GM12801 (cell line): Measurements from ENCODE around the gene OXA1L.

Experiments
- CTCF ChIP-seq: IDR thresholded peaks from one replicate; pipeline ENCODE4 v1.5.1; 2011; ENCODE audit warnings: control low read depth; ENCODE audit not compliant: insufficient read length; ENCODE audit errors: extremely low read depth

OXA1L gene

GRCh38 chr14:22764382-22764781 lies 2.1 kb upstream of the OXA1L start:
- TF ChIP-seq CTCF, result no peak

GRCh38 chr14:22767323-22767589 lies 768 bp downstream of the OXA1L start:
- no peak for TF ChIP-seq CTCF

DNA sequence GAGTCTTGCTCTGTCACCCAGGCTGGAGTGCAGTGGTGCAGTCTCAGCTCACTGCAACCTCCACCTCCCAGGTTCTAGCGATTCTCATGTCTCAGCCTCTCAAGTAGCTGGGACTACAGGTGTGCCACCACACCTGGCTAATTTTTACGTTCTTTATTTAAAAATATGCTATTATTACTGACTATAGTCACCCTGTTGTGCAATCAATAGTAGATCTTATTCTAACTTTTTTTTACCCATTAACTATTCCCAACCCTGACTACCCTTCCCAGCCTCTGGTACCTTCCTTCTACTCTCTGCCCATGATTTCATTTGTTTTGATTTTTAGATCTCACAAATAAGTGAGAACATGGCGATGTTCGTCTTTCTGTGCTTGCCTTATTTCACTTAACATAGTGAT lies 2.5 kb downstream of the OXA1L start:
- no peak for TF ChIP-seq CTCF

DNA sequence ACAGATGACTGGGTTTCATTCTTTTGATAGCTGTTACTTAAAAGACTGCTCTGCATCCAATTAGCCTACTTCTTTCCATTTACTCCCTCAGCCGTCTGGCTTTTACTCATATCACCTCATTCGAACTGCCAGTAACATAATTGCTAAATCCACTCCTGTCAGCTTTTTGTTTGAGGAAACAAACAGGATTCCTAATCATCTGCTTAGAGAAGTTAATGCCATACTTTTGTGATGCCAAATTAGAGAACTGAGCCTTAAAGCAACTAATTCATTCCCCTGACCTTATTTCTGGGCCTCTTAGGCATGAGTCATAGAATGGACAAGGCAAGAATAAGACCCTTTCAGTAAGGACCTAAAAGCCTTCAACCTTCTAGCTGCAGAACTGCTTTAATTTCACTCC lies 2.9 kb downstream of the OXA1L start:
- TF ChIP-seq CTCF, result no peak

DNA sequence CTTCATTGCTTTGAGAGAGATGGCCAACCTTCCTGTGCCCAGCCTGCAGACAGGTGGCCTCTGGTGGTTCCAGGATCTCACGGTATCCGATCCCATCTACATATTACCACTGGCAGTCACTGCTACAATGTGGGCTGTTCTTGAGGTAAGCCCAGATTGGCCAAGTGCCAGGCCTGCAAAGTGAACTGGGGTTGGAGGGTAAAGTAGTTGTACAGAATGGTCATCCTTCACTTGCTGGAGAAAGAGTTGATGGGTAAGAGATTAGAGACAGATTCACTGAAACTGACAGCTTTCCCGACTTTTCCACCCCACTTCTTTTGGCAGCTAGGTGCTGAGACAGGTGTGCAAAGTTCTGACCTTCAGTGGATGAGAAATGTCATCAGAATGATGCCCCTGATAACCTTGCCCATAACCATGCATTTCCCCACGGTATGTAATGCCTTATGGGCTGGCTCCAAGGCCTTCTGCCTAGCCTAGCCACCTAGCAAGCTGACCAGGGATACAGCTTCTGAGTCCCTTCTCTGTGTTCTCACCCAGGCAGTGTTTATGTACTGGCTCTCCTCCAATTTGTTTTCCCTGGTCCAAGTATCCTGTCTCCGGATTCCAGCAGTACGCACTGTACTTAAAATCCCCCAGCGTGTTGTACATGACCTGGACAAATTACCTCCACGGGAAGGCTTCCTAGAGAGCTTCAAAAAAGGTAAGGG lies 4.1 kb downstream of the OXA1L start:
- no peak for TF ChIP-seq CTCF

GRCh38 chr14:22772725-22773124 lies 6.2 kb downstream of the OXA1L start:
- TF ChIP-seq CTCF, result no peak

- TF ChIP-seq CTCF, result no peak
These were observed 6.9 kb downstream of the OXA1L start for GRCh38 chr14:22773162-22774010.
